Ovary (tissue), 3 donors: Measurements from ENCODE around the gene RCSD1.

Experiments used
- CTCF ChIP-seq, 3 donors: fragments of 450-650 bp in 2 of 3; fragments of 200-600 bp in 1 of 3; IDR thresholded peaks; one replicate each; pipeline versions ENCODE4 v1.5.1 to v1.8.0; 2016 to 2022; ENCODE audit warnings: antibody characterized with exemption in 3 of 3, mild to moderate bottlenecking in 1 of 3
- EP300 ChIP-seq: sonication (generic); formaldehyde crosslinking; IDR thresholded peaks from one replicate; pipeline ENCODE4 v1.6.1; 2017; ENCODE audit warnings: antibody characterized with exemption
- POLR2A ChIP-seq: fragments of 450-650 bp; IDR thresholded peaks from one replicate; pipeline ENCODE4 v1.6.1; 2017; ENCODE audit warnings: antibody characterized with exemption, mild to moderate bottlenecking, moderate library complexity
- donor health status: DM: no; HTN: no; CAD: no.

- TF ChIP-seq CTCF (IDR thresholded peaks at IDR 0.05) (no peak), EP300 (no peak), POLR2A (no peak)
These were observed 116.1 kb downstream of the RCSD1 start for GRCh38 chr1:167746013-167746672.
